ENCODE data around the gene CLASP1. TPM values are rescaled to one million over a fixed set of nuclear protein-coding genes. Genes with fewer than 3 reads are reported as not detected.
"Not testable (repeated sequence)": the region's sequence is repeated elsewhere in the genome, so short reads cannot be mapped to it uniquely, and the experiment has no call there.

Gene CLASP1
- total RNA-seq, 2 donors from 2014 or later: 87.0 to 88.3 TPM

DNA sequence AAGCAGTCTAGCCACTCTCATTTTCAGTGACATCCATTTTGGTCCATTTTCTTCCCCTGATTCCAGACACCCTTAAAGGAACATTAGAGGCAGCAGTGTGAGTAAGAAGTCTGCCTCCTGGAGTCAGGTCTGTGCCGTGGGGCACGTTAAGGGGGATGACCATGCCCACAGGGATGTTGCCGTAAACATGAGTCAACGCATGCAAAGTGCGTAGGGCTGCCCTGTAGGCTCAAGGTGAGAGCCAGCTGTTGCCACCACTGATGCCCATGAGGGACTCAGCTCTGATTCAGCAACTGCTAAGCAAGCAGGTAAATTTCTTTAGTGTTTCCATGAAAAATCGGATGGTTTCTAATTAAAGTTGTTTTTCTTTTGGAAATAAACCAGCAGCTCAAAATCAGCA lies 302.9 kb downstream of the CLASP1 start:
- Histone ChIP-seq H3K4me1 (ENCODE audit: control insufficient read depth, insufficient read depth, low read length) (no peaks in the 10 kb centered on the region), H3K9me3 (ENCODE audit: control insufficient read depth, low read length) (no peaks in the 10 kb centered on the region), H3K27me3 (ENCODE audit: control insufficient read depth, insufficient read depth, low read length, poor library complexity, severe bottlenecking) (no peaks in the 10 kb centered on the region), H3K36me3 (ENCODE audit: control insufficient read depth, insufficient read depth, low read length) (peaks cover 88% of the 10 kb centered on the region), H3K9ac (ENCODE audit: extremely low read depth, low read length, poor library complexity, severe bottlenecking) (no peak overlapping the region), H3K4me3 (ENCODE audit: low read length) (no peak overlapping the region), H3K27ac (ENCODE audit: low read depth, low read length) (no peak overlapping the region)
- Mint-ChIP-seq H3K4me3 (no peak overlapping the region), H3K36me3 (ENCODE audit: low read depth) (peaks cover 83% of the 10 kb centered on the region), H3K9me3 (peaks cover 2% of the 10 kb centered on the region), H3K27ac (no peak overlapping the region), H3K27me3 (ENCODE audit: insufficient read depth) (no peaks in the 10 kb centered on the region), H3K4me1 (no peaks in the 10 kb centered on the region)
- WGBS, 2 experiments (ENCODE audit: insufficient coverage in 1 of 2, insufficient read length in 1 of 2): 92 to 95% methylated on average over 2 to 6 of the region's 6 CpGs
- TF ChIP-seq, protein P1, sequence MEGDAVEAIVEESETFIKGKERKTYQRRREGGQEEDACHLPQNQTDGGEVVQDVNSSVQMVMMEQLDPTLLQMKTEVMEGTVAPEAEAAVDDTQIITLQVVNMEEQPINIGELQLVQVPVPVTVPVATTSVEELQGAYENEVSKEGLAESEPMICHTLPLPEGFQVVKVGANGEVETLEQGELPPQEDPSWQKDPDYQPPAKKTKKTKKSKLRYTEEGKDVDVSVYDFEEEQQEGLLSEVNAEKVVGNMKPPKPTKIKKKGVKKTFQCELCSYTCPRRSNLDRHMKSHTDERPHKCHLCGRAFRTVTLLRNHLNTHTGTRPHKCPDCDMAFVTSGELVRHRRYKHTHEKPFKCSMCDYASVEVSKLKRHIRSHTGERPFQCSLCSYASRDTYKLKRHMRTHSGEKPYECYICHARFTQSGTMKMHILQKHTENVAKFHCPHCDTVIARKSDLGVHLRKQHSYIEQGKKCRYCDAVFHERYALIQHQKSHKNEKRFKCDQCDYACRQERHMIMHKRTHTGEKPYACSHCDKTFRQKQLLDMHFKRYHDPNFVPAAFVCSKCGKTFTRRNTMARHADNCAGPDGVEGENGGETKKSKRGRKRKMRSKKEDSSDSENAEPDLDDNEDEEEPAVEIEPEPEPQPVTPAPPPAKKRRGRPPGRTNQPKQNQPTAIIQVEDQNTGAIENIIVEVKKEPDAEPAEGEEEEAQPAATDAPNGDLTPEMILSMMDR (conservative IDR thresholded peaks at IDR 0.05): no peak
- DNase-seq: no peak

GRCh38 chr2:121345887-121346286 lies 303.4 kb downstream of the CLASP1 start:
- Histone ChIP-seq H3K36me3 (ENCODE audit: control insufficient read depth, insufficient read depth, low read length) (peaks cover 88% of the 10 kb centered on the region), H3K27ac (ENCODE audit: low read depth, low read length) (no peak overlapping the region), H3K4me3 (ENCODE audit: low read length) (no peak overlapping the region), H3K27me3 (ENCODE audit: control insufficient read depth, insufficient read depth, low read length, poor library complexity, severe bottlenecking) (no peaks in the 10 kb centered on the region), H3K9ac (ENCODE audit: extremely low read depth, low read length, poor library complexity, severe bottlenecking) (no peak overlapping the region), H3K4me1 (ENCODE audit: control insufficient read depth, insufficient read depth, low read length) (no peaks in the 10 kb centered on the region), H3K9me3 (ENCODE audit: control insufficient read depth, low read length) (no peaks in the 10 kb centered on the region)
- no peak overlapping the region for H3K4me3 Mint-ChIP-seq
- H3K9me3 Mint-ChIP-seq: peaks cover 4% of the 10 kb centered on the region
- WGBS, 2 experiments (ENCODE audit: insufficient coverage in 1 of 2, insufficient read length in 1 of 2): 89% methylated on average over 3 of the region's 3 CpGs; no CpG with 5 or more reads in 1 of the 2 experiments
- no peak overlapping the region for H3K27ac Mint-ChIP-seq
- TF ChIP-seq, protein P1 (conservative IDR thresholded peaks at IDR 0.05): no peak
- H3K4me1 Mint-ChIP-seq: no peaks in the 10 kb centered on the region
- peaks cover 83% of the 10 kb centered on the region for H3K36me3 Mint-ChIP-seq (ENCODE audit: low read depth)
- DNase-seq: no peak
- no peaks in the 10 kb centered on the region for H3K27me3 Mint-ChIP-seq (ENCODE audit: insufficient read depth)

DNA sequence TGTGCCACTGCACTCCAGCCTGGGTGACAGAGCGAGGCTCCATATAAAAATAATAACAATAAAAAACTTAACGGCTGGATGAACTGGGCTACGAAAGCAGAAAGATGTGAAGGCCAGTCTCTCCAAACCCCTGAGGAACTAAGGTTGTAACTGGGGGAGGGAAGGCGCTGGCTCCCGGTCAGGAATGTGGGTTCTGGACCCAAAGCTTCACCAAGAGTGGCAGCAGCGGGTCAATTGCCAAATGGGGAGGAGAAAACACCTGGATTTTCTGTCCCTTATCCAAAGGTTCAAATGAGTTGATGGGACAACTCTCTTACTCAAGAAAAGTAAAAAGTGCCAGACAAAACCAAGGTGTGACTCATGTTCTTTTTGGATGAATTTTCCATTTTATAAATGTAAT lies 304.2 kb downstream of the CLASP1 start:
- no peaks in the 10 kb centered on the region for H3K4me1 ChIP-seq (ENCODE audit: control insufficient read depth, insufficient read depth, low read length)
- H3K27me3 ChIP-seq (ENCODE audit: control insufficient read depth, insufficient read depth, low read length, poor library complexity, severe bottlenecking): no peaks in the 10 kb centered on the region
- Mint-ChIP-seq H3K36me3 (ENCODE audit: low read depth) (peaks cover 83% of the 10 kb centered on the region), H3K27ac (no peak overlapping the region), H3K9me3 (peaks cover 4% of the 10 kb centered on the region), H3K4me3 (no peak overlapping the region), H3K4me1 (no peaks in the 10 kb centered on the region), H3K27me3 (ENCODE audit: insufficient read depth) (no peaks in the 10 kb centered on the region)
- peaks cover 88% of the 10 kb centered on the region for H3K36me3 ChIP-seq (ENCODE audit: control insufficient read depth, insufficient read depth, low read length)
- TF ChIP-seq, protein P1 (conservative IDR thresholded peaks at IDR 0.05): no peak
- no peak overlapping the region for H3K4me3 ChIP-seq (ENCODE audit: low read length)
- no peak overlapping the region for H3K27ac ChIP-seq (ENCODE audit: low read depth, low read length)
- WGBS, 2 experiments (ENCODE audit: insufficient coverage in 1 of 2, insufficient read length in 1 of 2): 95 to 100% methylated on average over 2 to 6 of the region's 6 CpGs
- no peaks in the 10 kb centered on the region for H3K9me3 ChIP-seq (ENCODE audit: control insufficient read depth, low read length)
- no peak for DNase-seq
- no peak overlapping the region for H3K9ac ChIP-seq (ENCODE audit: extremely low read depth, low read length, poor library complexity, severe bottlenecking)

DNA sequence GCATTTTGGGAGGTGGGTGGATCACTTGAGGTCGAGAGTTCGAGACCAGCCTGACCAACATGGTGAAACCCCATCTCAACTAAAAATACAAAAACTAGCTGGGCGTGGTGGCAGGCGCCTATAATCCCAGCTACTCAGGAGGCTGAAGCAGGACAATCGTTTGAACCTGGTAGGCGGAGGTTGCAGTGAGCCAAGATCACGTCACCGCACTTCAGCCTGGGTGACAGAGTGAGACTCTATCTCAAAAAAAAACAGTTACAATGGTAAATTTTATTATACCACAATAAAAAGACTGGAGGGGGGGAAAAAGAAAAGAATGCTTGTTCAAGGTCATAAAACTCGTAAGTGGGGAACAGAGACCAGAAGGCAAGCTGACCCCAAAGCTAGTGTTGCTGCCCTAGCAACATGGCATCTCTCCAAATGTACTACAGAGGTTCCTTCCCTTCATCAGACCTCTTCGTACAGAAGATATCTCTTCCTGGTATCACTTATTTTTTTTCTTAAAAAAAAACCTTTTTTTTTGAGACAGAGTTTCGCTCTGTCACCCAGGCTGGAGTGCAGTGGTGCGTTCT lies 305.3 kb downstream of the CLASP1 start:
- peaks cover 90% of the 10 kb centered on the region for H3K36me3 ChIP-seq (ENCODE audit: control insufficient read depth, insufficient read depth, low read length)
- H3K4me3 Mint-ChIP-seq; H3K4me3 ChIP-seq (ENCODE audit: low read length); H3K27ac ChIP-seq (ENCODE audit: low read depth, low read length); H3K9ac ChIP-seq (ENCODE audit: extremely low read depth, low read length, poor library complexity, severe bottlenecking); H3K4me1 Mint-ChIP-seq; DNase-seq; H3K27me3 ChIP-seq (ENCODE audit: control insufficient read depth, insufficient read depth, low read length, poor library complexity, severe bottlenecking); H3K4me1 ChIP-seq (ENCODE audit: control insufficient read depth, insufficient read depth, low read length); H3K27me3 Mint-ChIP-seq (ENCODE audit: insufficient read depth); H3K9me3 ChIP-seq (ENCODE audit: control insufficient read depth, low read length); H3K9me3 Mint-ChIP-seq; H3K27ac Mint-ChIP-seq: not testable (repeated sequence)
- 89 to 95% methylated on average over 8 to 12 of the region's 12 CpGs for WGBS, 2 experiments (ENCODE audit: insufficient coverage in 1 of 2, insufficient read length in 1 of 2)
- H3K36me3 Mint-ChIP-seq (ENCODE audit: low read depth): peaks cover 87% of the 10 kb centered on the region
